T-helper 1 cell treated with Interleukin-12 subunit alpha and Interleukin-12 subunit beta and Interleukin-4 antibody, amounts not matched to agents 30 ng/mL and 1 ng/mL, for 36 hours (primary cell): Measurements from ENCODE around the gene PPP2R1B. TPM values are rescaled to one million over a fixed set of nuclear protein-coding genes. Genes with fewer than 3 reads are reported as not detected.

Source experiments
- intact Hi-C: fragments of 100-400 bp; cut with micrococcal nuclease; formaldehyde crosslinking; loops from one replicate; pipeline ENCODE4 v1.15.1; 2024
- total RNA-seq: library from RNA; stranded (reverse); gene quantifications from 2 replicates; pipeline ENCODE4 v1.2.3, GENCODE V29; 2022

PPP2R1B gene
- total RNA-seq, 1 donor from 2014 or later: 60.7 TPM

DNA sequence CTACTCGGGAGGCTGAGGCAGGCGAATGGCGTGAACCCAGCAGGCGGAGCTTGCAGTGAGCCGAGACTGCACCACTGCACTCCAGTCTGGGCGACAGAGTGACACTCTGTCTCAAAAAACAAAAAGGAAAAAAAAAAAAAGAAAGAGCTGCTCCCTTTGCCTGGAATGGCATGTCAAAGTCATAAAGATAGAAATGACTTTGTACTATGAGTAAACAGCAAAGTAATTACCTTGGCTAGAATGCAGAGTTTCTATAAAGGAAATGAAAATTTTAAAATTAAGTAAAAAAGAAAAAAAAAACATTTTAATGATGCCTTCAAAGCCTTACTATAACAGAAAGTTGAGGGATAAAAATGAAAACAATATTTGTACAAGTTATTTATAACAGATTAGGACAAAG lies 10.1 kb downstream of the PPP2R1B start:
- intact Hi-C loops: no loop called here

DNA sequence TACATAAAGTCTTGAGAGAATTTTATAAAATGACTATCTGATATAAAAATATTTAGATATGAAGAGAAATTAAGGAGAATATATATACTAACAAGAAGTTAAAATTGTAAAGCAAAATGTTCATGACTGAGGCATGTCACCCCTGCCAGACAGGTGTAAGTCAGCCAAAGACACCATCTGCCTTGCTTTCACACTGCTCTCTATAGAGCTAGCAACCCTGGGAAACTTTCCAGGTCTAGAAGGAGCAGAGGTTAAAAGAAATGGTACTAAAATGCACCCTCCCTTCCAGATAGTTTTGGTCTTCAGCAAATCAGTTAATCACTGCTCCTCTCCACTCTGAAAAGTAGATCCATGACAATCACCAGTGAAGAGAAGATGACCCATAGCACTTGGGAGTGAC lies 16.5 kb downstream of the PPP2R1B start:
- intact Hi-C loops: no loop called here

DNA sequence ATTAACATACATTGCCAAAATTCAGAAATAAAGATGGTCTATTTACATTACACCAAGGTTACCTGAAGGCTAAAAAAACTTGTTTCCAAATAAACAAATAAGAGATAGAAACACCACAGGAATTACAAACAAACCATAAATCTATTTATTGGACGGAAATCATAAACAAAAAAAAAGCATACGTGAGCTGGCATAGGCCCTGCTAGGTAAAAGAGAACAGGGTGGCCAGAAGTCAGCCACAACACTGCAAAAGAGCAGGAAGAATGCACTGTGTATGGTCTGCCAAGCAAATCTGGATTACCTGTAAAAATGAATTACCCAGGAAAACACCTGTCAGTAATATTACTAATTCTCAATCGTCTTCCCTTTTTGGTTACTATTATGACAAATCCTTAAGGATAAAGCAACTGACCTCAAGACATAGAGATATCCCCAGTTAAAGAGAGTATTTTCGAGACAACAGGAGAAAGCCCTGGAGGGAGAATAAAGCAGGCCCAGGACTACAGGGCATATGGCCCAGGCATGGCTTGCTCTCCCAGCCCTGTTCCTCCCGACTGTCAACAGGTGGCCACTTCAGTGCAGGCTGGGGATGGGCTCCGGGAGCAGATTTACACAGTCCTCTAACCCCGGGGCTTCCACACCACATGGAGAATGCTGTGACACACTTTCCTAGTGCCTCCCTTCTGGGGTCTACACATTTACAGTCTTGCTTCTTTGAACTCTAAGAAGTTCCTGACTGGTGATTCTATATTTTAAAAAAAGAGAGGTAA lies 18.0 kb downstream of the PPP2R1B start:
- intact Hi-C loops: no loop called here

DNA sequence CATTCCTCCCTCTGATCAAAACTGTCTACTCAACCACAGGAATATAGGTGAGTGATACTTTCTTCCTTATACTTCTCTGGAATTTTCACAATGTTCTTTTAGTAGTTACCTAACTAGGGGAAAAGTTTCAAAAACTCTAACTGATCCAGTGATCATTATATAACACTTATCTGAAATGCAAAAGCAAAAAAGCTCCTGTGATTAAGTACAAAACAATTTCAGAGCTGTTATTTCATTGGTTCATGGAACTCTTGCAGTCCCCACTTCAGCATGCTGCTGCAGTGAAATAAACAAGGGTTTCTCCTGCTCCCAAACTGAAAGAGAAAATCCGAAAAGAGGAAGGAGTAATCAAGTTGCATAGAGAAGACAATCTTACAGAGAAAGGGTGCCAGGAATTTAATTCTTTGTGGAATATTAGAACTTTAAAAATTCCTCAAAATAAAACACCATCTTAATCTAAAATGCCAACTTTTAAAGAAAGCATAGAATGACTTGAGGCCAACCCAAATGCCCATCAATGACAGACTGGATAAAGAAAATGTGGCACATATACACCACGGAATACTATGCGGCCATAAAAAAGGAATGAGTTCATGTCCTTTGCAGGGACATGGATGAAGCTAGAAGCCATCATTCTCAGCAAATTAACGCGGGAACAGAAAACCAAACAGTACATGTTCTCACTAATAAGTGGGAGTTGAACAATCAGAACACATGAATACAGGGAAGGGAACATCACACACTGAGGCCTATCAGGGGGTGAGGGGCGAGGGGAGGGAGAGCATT lies 20.3 kb downstream of the PPP2R1B start:
- intact Hi-C loops: no loop called here

DNA sequence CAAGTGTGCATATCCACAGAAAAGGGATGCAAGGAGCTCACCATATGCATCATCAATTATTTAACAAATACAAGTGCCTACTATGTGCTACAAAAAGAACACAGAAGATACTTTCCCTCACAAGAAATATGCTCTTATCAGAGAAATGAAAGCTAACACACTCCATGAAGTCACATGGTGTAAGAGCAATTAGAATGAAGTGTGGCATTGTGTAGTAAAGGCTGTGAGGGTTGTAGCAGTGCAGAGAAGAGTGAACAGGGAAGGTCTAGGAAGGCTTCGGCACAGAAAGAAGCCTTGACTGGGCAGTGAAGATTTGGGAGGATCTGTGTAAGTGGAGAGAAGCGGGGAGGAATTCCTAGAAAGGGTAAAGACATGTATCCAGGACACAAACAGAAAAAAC lies 22.5 kb downstream of the PPP2R1B start:
- intact Hi-C loops: no loop called here

DNA sequence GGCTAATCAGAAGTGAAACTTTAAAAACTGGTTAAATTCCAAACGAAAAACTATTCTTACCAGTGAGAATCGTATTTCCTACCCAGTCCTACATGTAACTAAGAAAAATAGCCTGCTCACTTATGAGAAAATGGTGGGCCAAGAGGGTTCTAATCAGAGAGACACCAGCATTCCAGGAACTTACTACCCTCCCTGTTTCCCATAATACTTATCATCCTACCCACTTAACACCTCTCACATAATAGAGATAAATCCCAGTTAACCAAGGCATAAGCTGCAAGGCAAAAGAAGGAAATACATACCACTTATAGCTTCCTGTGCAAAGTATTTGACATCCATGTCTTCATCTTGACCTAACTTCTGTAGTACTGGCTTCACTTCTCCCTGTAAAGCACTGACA lies 24.4 kb downstream of the PPP2R1B start:
- intact Hi-C loops: no loop called here

DNA sequence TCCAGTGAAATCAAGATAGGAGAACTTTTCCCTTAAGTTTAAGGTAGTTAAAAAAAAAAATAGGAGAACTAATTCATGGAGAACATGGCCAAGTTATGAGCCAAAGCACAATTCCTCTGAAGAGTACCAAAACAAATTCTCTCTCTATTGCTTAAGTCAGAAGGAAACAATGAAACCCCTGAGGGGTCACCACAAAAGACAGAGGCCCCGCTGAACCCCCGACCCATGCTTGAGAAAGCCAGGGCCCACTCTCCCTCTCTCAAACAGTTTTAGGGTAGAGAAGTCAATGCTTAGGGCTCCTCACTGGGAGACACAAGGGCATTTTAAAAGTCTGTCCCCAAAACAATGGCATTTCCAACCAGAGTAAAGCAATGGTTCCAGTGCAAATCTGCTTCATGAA lies 26.9 kb downstream of the PPP2R1B start:
- intact Hi-C loops: no loop called here

DNA sequence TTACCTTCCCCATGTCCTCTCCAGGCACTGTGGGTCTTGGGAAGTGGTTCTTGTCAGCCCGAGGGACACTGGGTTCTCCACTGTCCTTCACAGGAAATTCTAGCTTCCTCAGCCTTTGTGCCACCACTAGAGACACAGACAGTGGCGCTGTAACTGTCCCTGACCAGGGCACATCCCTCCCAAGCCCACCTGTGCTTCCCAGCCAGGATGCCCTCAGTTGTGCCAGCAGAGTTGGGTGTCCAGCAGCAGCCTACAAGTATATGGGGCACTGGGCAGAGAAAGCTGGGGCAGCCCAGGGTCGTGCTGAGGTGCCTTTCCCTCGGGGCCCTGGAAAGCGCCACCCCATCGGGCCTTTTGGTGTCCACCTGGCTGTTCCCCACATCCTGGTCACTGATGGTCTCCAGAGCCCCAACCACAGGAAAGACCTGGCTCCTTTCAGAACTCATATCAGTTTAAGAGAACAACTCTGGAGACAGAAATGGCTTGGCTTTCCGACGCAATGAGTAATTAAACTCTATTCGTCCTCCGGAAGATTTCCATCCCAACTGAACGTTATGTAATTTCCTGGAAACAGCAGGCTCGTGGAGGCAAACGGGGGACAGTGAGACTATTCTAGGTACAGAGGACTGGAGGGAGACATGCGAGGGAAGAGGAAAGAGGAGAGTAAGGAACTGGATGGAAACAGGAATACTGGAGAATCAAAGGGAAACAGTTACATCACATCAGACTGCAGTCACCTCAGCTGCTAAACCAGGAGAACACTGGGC lies 28.6 kb downstream of the PPP2R1B start:
- intact Hi-C loops: no loop called here

DNA sequence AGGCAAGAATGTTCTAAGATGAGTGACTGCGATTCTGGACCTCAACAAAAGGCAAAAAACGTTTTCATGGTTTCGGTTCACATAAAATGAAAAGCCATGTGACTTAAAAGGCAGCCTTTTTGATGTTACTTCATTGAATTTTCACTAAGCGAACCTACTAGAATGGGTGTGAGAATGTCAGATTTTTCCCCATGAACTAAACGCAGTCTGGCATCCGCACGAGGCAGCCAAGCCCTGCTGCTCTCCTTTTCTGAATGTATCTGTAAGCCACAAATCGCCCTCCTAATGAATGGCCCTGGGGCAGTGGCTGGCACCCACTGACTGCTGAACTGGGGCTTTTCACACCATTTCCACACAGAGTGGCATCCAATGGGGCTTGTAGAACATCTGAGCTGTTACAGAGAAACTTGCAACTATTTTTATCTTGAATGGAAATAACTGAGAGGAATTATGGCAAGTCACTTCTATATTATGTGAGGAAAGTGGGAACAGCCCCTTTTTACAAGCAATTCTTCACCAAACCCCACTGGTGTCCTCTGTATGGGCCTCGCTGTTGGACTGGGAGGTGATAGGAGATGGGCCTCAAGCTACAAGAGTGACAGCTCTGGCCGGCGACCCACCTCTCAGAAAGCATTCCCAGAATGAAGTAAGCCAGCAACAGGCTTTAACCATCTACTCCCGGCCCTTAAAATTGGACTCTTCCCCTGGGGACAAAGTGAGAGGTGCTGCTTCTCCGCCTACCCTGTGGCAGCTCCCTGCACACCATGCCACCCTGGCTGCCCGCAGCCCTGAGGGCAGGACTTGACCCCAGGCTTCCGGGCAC lies 29.4 kb downstream of the PPP2R1B start:
- intact Hi-C loops: no loop called here

DNA sequence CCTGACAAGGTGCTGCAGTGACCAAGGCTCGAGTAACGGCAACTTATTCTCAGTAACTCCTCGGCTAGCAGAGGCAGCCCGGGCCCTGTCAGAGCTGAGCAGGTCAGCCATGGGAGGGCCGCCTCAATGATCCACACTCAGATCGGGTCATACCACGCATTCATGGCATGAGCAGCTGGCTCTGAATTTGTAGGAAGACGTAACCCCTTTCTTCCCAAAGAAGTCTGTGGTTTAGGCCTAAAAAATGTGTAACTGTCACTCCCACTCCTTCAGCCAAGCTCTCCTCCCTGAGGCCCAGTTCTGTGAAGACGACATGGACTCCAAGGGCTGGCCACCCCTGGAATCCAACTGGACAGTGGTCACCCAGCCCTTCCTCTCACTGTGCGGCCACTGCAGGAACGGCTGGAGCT lies 30.0 kb downstream of the PPP2R1B start:
- intact Hi-C loops: no loop called here

DNA sequence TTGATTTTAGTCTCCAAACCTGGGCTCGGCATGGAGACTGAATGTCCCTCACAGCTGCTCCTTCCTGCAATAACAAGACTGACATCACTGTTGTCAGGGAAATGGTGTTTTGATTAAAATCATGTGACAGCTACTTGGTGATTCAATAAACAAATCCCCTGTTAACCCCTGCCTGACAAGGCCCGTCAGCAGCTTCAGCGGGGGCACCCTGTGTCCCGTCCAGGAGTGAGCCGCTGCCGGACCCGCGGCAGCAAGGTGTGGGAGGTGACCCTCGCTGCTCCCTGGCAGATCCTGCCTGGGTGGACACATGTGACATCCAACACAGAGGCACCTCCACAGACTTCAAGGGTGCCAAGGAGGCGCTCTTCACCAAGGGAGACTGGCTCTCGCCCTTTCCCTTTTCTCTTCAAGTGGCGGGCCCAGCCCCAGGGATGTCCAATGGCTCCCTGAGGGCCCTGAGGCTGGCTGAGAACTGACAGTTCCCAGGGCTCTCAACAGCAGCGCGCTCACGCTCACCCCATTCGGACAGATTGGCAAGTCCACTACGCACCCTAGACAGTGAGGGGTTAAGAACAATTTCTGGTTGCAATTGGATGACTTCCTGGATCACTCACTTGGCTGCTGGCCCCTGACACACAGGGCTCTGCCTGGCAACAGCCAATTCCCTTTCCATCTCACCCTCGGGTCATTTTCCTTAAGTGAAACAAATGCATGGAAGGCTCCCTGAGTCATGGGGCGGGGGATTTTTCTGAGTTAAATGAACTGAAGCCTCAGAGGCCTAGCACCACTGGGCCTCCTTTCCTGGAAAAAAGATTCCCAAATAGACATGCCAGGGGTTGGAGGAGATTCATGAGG lies 30.7 kb downstream of the PPP2R1B start:
- intact Hi-C loops: no loop called here

DNA sequence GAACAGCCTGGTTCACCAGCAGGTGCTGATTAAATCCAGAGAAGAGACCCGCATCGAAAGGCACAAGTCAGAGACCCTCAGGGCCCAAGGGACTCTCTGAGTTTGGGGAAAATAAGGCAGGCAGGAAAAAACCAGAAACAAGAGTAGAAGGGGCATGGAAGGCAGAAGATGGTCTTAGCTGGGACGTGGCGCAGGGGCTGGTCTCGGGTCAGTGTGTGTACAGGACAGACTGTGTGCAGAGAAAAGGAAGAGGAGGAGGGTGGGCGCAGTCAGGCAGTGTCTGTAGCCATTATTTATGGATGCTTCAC lies 31.3 kb downstream of the PPP2R1B start:
- intact Hi-C loops: no loop called here

DNA sequence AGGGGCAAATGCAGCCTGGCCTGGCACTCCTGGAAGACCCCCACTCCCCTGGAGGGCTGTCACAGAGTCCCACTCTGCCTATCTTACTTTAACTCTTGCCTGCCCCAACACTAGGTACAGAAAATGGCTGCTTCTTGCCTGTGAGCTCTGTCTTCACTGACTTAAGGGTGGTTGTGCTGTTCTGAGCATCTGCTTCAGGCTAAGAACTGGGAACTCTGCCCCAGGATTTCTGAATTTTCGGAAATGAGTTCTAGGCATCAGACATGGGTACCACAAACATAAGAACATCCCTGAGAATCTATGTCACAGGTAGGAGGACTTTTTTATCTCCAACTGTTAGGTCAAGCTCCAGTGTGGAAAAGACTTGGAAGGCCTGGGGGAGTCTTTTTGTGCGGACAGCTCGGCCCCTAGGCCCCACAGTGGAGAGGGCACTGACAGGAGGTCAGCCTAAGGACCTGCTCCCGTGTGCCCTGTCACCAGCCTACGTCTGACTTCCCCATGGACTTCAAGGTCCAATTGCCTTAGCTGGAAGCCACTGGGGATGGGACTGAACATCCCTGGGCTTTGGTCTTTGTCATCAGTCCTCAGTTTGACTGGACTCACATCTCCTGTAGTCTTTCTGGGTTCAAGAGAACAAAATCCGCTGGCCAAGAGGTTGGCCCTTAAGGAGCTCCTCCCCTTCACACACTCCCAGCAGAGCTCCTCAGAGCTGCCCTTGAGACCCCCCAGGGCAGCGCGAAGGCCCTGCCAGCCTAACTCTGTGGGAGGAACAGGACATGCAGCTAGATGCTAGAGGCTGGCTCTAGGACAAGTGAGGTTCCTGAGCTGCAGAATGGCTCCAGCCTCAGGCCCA lies 31.9 kb downstream of the PPP2R1B start:
- intact Hi-C loops: no loop called here

DNA sequence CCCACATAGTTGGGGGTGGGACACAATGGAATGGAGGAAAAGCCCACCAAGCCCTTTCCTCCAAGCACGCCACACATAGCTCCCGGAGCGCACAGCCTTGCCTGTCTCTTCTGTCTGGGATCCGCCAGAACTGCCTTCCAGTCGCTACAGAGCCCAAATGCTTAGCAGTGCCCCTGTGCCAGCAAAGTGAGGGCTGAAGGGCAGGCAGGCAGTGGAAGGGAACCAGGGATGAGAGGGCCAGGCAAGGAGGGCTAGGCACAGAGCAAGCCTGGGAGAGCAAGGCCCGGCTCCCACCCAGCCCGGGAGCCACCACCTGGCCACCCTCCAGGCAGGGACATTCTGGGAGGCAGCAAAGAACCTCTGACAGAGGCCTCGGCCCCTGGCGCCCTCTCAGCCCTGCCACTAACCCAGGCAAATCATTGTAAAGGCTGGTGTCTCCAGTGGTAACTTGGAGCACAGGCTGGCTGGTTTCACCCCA lies 32.5 kb downstream of the PPP2R1B start:
- intact Hi-C loops: no loop called here

DNA sequence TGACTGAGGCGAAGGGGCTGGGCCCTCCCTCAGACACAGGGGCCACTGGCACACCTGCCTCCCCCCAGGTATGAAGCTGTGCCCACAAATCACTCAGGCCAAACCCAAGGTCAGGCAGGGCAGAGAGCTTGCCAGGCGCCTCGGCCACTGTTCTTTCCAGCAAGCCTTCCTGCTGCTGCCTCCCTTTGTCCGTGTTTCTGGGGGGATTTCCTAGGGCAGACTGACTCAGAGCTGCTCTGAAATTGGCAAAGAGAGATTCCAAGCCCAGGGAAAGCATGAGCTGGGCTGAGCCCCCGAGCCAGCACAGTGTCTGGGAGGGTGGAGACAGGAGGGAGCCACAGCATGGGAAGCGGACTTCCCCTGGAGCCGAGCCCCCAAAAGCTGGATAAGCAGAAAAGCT lies 33.2 kb downstream of the PPP2R1B start:
- intact Hi-C loops: no loop called here

DNA sequence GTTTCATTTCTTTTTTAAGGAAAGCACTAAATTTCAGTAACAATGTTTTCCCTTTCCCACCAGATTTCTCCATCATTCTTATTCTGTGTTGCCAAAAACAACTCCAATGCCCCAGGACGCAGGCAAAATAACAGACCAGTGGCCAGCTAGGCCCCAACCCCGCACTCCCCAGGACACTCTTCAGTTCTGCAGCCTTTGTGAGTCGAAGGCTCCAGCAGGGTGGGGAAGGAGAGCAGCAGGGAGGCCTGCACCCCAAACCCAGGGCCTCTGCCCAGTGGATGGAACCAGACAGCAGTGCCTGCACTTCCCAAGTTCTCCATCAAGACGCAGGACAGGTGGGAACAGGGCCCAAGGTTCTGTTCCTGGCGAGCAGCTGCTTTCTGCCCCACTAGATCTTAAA lies 34.4 kb downstream of the PPP2R1B start:
- intact Hi-C loops: no loop called here

DNA sequence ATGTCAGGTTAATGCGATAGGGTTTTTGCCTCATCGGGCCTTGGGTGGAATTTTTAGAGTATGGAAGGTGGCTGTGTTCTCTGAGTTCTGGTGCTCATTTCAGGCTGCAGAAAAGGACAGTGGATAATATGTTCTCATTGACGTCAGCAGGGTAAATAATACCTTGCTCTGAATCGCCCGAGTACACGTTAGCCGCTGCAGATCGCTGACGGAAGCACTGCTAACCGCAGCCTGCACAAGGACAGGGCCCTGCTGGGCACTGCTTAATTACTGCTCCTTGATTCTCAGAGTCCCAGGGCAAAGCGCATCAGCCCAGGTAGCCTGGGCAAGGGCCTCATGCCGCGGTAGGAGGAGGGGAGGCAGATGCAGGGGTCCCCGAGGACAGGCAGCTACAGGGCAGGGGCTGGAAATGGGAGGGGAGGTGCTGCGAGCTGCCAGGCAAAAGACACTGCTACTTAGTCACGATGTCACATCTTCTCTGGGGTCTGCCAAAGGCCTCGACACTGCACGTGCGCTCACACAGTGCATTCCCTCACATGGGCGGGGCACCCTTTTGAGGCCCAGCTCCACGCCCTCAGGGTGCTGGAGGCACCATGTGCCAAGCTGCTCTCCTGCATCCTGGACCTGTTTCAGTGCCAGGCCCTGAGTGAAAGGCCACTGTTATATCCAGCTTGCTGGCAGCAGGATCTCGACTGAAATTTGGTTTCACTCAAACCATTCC lies 35.2 kb downstream of the PPP2R1B start:
- intact Hi-C loops: no loop called here

DNA sequence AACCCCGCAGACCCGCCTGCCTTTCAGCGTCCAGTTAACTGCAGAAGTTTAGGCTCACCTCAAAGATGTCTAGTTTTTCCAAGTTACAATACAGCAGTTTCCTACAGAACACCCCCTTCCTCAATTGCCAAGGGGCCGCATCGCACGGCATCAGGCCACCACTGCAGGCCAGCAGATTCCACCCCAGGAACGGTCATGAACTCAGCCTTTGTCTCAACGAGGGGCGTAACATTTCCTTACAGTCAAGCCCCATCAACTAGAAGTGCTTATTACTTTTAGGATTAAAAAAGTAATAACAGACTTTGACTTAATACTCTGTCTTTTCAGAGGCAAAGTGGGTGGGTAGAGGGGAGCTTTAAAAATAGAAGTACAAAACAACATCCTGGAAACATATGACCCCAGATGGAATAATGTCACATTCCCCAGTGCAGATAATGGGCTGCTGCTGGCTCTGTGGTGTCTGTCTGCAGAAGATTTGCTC lies 36.3 kb downstream of the PPP2R1B start:
- intact Hi-C loops: no loop called here
